ENCODE data around the gene FAM117B. TPM values are rescaled to one million over a fixed set of nuclear protein-coding genes. Genes with fewer than 3 reads are reported as not detected.

The FAM117B gene
- polyA plus RNA-seq, 2 of the 4 experiments (the other 2 are of a cell fraction): 3.6 TPM

DNA sequence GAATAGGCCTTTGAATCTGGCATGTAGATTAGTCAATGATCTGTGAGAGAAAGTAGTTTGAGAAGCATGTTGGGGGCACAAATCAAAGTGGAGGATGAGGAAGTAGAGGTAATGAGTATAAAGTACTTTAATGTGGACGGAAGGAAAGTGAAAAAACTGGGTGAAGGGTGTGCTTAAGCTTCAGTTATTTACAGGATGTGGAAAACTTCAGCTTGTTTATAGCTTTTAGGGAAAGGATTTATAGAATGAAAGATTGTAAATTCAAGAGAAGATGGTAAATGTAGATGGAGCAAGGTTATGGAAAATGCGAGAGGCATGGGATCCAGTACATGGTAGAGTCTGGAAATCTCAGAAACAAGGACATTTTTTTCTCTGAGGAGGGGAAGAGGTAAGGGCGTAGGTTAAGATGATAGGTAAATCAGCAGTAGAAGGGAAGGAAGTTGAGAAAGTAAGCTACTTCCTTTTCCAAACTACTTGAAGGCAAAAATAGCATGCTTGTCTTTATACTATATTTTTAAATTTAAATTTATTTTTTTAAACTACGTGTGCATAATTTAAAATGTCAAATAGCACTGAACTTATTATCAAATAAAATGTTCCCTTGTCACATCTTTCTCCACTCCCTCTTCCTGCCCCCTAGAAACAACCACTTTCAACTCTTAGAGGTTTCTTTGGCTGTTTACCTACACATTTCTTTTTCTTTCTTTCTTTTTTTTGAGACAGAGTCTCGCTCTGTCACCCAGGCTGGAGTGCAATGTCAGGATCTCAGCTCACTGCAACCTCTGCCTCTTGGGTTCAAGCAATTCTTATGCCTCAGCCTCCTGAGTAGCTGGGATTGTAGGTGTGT, 8.5 kb downstream of the FAM117B start (continued):
- TF ChIP-seq MAFK (IDR thresholded peaks at IDR 0.05; ENCODE audit: partially characterized antibody) (no peak), NFE2L2 (conservative IDR thresholded peaks at IDR 0.05; ENCODE audit: low read length) (no peak), PHF8 (IDR thresholded peaks at IDR 0.05; ENCODE audit: borderline replicate concordance, low read depth) (no peak)

GRCh38 chr2:202652119-202652518, 17.4 kb downstream of the FAM117B start:
- ATAC-seq: no peak
- no peak for FAIRE-seq
- POLR2A ChIA-PET: no interaction called here

GRCh38 chr2:202653890-202654289, 19.1 kb downstream of the FAM117B start:
- Histone ChIP-seq H3K9me3 (no peaks in the 10 kb centered on the region), H3K4me1 (0 out of 3 replicates have a peak, but pooled peaks cover 3% of the 10 kb centered on the region), H3K27ac (no peak overlapping the region), H3K4me2 (no peak overlapping the region), H3K4me3 (no peak overlapping the region)
- ATAC-seq: no peak
- DNase-seq (ENCODE audit: low read depth in 1 of 2, low spot score in 1 of 2): no peak
- ChIA-PET POLR2A (no interaction called here), CTCF (interaction anchor here (0.6 kb wide), 1 partner anchor 40 kb away, joined by 3 read pairs; no protein-coding TSS in a partner anchor)
- no peak for FAIRE-seq
- WGBS (ENCODE audit: missing lambda C conversion rate): 78% methylated on average over 4 of the region's 4 CpGs
- TF ChIP-seq CBX8 (IDR thresholded peaks at IDR 0.05) (no peak), SMC3 (IDR thresholded peaks at IDR 0.05) (no peak), NFE2L2 (conservative IDR thresholded peaks at IDR 0.05; ENCODE audit: low read length) (no peak), ZC3H11A (IDR thresholded peaks at IDR 0.05) (no peak), TP53 (CRISPR knock-in tag; IDR thresholded peaks at IDR 0.05) (no peak), EP300 (IDR thresholded peaks at IDR 0.05) (no peak), HES2 (IDR thresholded peaks at IDR 0.05) (no peak), HOXB5 (CRISPR knock-in tag; IDR thresholded peaks at IDR 0.05) (no peak), REST (IDR thresholded peaks at IDR 0.05) (no peak), HDAC2 (IDR thresholded peaks at IDR 0.05) (no peak), EHMT2 (IDR thresholded peaks at IDR 0.05; ENCODE audit: low read depth) (no peak), RFX5 (IDR thresholded peaks at IDR 0.05) (no peak), MAFK (IDR thresholded peaks at IDR 0.05; ENCODE audit: partially characterized antibody) (no peak), ZFP36 (IDR thresholded peaks at IDR 0.05; ENCODE audit: borderline replicate concordance, partially characterized antibody) (no peak), KDM1A (IDR thresholded peaks at IDR 0.05; ENCODE audit: low read depth) (no peak), RARB (CRISPR knock-in tag; IDR thresholded peaks at IDR 0.05) (no peak), GATA3 (IDR thresholded peaks at IDR 0.05; ENCODE audit: borderline replicate concordance) (no peak), FOXS1 (CRISPR knock-in tag; IDR thresholded peaks at IDR 0.05) (no peak)
- TF ChIP-seq, protein P1, sequence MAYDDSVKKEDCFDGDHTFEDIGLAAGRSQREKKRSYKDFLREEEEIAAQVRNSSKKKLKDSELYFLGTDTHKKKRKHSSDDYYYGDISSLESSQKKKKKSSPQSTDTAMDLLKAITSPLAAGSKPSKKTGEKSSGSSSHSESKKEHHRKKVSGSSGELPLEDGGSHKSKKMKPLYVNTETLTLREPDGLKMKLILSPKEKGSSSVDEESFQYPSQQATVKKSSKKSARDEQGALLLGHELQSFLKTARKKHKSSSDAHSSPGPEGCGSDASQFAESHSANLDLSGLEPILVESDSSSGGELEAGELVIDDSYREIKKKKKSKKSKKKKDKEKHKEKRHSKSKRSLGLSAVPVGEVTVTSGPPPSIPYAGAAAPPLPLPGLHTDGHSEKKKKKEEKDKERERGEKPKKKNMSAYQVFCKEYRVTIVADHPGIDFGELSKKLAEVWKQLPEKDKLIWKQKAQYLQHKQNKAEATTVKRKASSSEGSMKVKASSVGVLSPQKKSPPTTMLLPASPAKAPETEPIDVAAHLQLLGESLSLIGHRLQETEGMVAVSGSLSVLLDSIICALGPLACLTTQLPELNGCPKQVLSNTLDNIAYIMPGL (CRISPR knock-in tag; IDR thresholded peaks at IDR 0.05; ENCODE audit: borderline replicate concordance): no peak

More at GRCh38 chr2:202652119-202652518, 17.4 kb downstream of the FAM117B start:
- TF ChIP-seq USF2 (IDR thresholded peaks at IDR 0.05): no peak
- TF ChIP-seq, protein P1 (CRISPR knock-in tag; IDR thresholded peaks at IDR 0.05; ENCODE audit: borderline replicate concordance): no peak
- TF ChIP-seq FOSL2 (IDR thresholded peaks at IDR 0.05): no peak
- TF ChIP-seq FOSL2 (CRISPR knock-in tag; IDR thresholded peaks at IDR 0.05): no peak
- no peak for TF ChIP-seq MAFK (IDR thresholded peaks at IDR 0.05; ENCODE audit: partially characterized antibody)
- TF ChIP-seq HES2 (IDR thresholded peaks at IDR 0.05): no peak
- Histone ChIP-seq H3K27ac (no peak overlapping the region), H3K4me2 (no peak overlapping the region), H3K9me3 (no peaks in the 10 kb centered on the region), H3K4me3 (no peak overlapping the region), H3K4me1 (0 out of 3 replicates have a peak, but pooled peaks cover 3% of the 10 kb centered on the region)
- WGBS (ENCODE audit: missing lambda C conversion rate): 76% methylated on average over 4 of the region's 4 CpGs
- CTCF ChIA-PET: interaction anchor here (0.6 kb wide), 1 partner anchor 79 kb away, joined by 3 read pairs; no protein-coding TSS in a partner anchor
- no peak for DNase-seq (ENCODE audit: low read depth in 1 of 2, low spot score in 1 of 2)
